ENCODE results near the gene LIN9.
A peak's percentile ranks its signal among the peaks of the same experiment; 100 is the strongest.

Gene LIN9

GRCh38 chr1:226318471-226318870 lies 9.5 kb upstream of the LIN9 start:
- no peak for DNase-seq

GRCh38 chr1:226314055-226314454 lies 5.1 kb upstream of the LIN9 start:
- no peak for DNase-seq

- DNase-seq, result no peak
These were observed 3.1 kb upstream of the LIN9 start for GRCh38 chr1:226312065-226312464.

- no peak for DNase-seq
These were observed 2.4 kb upstream of the LIN9 start for GRCh38 chr1:226311376-226311775.

GRCh38 chr1:226310637-226311195 lies 1.8 kb upstream of the LIN9 start:
- DNase-seq, result no peak

- no peak for DNase-seq
These were observed 1.2 kb upstream of the LIN9 start for GRCh38 chr1:226310245-226310540.

GRCh38 chr1:226309398-226310244 lies 657 bp upstream of the LIN9 start:
- peak in 1 of 2 experiments; percentile 47 for DNase-seq

GRCh38 chr1:226308166-226308722 lies 720 bp downstream of the LIN9 start:
- no peak for DNase-seq

- DNase-seq, result no peak
These were observed 2.5 kb downstream of the LIN9 start for GRCh38 chr1:226306425-226306824.

GRCh38 chr1:226305184-226305583 lies 3.8 kb downstream of the LIN9 start:
- DNase-seq, result no peak

GRCh38 chr1:226304291-226304955 lies 4.5 kb downstream of the LIN9 start:
- no peak for DNase-seq

GRCh38 chr1:226302731-226303130 lies 6.2 kb downstream of the LIN9 start:
- no peak for DNase-seq

- DNase-seq, result no peak
These were observed 12.1 kb downstream of the LIN9 start for GRCh38 chr1:226296911-226297310.

GRCh38 chr1:226293553-226293920 lies 15.4 kb downstream of the LIN9 start:
- peak; percentile 4 to 21 for DNase-seq

GRCh38 chr1:226292874-226293552 lies 16.0 kb downstream of the LIN9 start:
- no peak for DNase-seq

GRCh38 chr1:226287587-226287986 lies 21.4 kb downstream of the LIN9 start:
- DNase-seq, result no peak

- DNase-seq, result no peak
These were observed 27.9 kb downstream of the LIN9 start for GRCh38 chr1:226281058-226281457.

- no peak for DNase-seq
These were observed 29.5 kb downstream of the LIN9 start for GRCh38 chr1:226279498-226279897.

GRCh38 chr1:226277897-226278296 lies 31.1 kb downstream of the LIN9 start:
- no peak for DNase-seq

GRCh38 chr1:226276987-226277386 lies 32.0 kb downstream of the LIN9 start:
- DNase-seq, result no peak

GRCh38 chr1:226276077-226276682 lies 32.8 kb downstream of the LIN9 start:
- no peak for DNase-seq

- no peak for DNase-seq
These were observed 34.8 kb downstream of the LIN9 start for GRCh38 chr1:226274138-226274537.
